ENCODE results near the gene GAREM1.
A peak's percentile ranks its signal among the peaks of the same experiment; 100 is the strongest.

Gene GAREM1

DNA sequence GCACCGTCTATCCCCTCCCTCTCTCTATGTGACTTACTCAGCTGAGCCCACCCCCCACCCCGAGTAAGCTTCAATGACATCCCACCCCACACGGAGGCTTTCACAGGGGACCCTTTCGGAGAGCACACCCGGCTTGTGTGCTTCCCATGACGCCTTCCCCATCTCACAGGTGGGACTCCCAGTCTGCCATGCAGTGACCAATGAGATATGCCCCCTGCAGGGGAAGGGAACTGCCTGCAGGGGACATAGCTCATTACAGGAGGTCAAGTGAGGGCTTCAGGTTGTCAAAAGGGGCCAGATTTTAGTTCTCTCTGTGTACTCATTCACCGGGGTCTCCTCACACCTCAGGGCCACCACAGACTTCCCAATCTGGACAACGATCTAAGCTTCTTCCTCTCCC is 112.6 kb downstream of the GAREM1 start:
- no peaks in the 10 kb centered on the region for H3K27me3 ChIP-seq (ENCODE audit: low read depth, low read length)
- TF ChIP-seq, protein P1, sequence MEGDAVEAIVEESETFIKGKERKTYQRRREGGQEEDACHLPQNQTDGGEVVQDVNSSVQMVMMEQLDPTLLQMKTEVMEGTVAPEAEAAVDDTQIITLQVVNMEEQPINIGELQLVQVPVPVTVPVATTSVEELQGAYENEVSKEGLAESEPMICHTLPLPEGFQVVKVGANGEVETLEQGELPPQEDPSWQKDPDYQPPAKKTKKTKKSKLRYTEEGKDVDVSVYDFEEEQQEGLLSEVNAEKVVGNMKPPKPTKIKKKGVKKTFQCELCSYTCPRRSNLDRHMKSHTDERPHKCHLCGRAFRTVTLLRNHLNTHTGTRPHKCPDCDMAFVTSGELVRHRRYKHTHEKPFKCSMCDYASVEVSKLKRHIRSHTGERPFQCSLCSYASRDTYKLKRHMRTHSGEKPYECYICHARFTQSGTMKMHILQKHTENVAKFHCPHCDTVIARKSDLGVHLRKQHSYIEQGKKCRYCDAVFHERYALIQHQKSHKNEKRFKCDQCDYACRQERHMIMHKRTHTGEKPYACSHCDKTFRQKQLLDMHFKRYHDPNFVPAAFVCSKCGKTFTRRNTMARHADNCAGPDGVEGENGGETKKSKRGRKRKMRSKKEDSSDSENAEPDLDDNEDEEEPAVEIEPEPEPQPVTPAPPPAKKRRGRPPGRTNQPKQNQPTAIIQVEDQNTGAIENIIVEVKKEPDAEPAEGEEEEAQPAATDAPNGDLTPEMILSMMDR (IDR thresholded peaks at IDR 0.05; ENCODE audit: low read depth, low read length), result peak; percentile 21; the same call in 1 of the 2 replicates
- no peak for TF ChIP-seq EZH2phosphoT487 (IDR thresholded peaks at IDR 0.05; ENCODE audit: low read depth)
- no peak overlapping the region for H3K9ac ChIP-seq (ENCODE audit: low read length)
- no peaks in the 10 kb centered on the region for H3K36me3 ChIP-seq (replicated peaks; ENCODE audit: low read depth, low read length)
- H3K79me2 ChIP-seq (ENCODE audit: low read length), result no peaks in the 10 kb centered on the region
- no peak overlapping the region for H3K4me3 ChIP-seq (ENCODE audit: low read length)
- H3K9me3 ChIP-seq (ENCODE audit: insufficient read depth, low read length), result no peaks in the 10 kb centered on the region
- H3K4me1 ChIP-seq (ENCODE audit: low read length), result peaks cover 34% of the 10 kb centered on the region
- no peak overlapping the region for H3K27ac ChIP-seq (ENCODE audit: low read length)
- no peak overlapping the region for H3K4me2 ChIP-seq (ENCODE audit: low read length)
- no peaks in the 10 kb centered on the region for H4K20me1 ChIP-seq (ENCODE audit: insufficient read depth, low read length)
- no peak overlapping the region for H2AFZ ChIP-seq (ENCODE audit: low read depth, low read length)

DNA sequence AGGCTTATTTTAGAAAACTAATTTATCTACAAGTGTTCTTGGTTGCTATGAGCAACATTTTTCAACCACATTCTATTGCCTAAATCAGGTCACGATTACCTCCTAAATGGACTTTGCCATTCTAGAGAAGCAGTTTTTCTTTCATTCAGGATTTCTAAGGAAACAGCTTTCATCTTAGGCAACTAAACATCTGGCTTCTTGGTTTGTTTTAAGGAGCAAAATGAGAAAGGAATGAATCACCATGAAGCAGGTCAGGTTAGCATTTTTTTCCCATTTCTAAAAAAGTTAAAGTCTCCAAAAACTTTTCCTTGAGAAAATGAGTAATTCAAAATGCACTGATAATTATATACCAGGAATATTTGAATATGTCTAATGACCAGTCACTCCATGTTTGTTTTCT is 114.8 kb downstream of the GAREM1 start:
- Histone ChIP-seq H2AFZ (ENCODE audit: low read depth, low read length) (no peak overlapping the region), H3K9ac (ENCODE audit: low read length) (no peak overlapping the region), H3K4me1 (ENCODE audit: low read length) (peaks cover 13% of the 10 kb centered on the region), H3K27ac (ENCODE audit: low read length) (no peak overlapping the region), H3K36me3 (replicated peaks; ENCODE audit: low read depth, low read length) (no peaks in the 10 kb centered on the region), H4K20me1 (ENCODE audit: insufficient read depth, low read length) (no peaks in the 10 kb centered on the region), H3K9me3 (ENCODE audit: insufficient read depth, low read length) (no peaks in the 10 kb centered on the region), H3K4me3 (ENCODE audit: low read length) (no peak overlapping the region), H3K79me2 (ENCODE audit: low read length) (no peaks in the 10 kb centered on the region), H3K27me3 (ENCODE audit: low read depth, low read length) (no peaks in the 10 kb centered on the region), H3K4me2 (ENCODE audit: low read length) (no peak overlapping the region)
- no peak for TF ChIP-seq EZH2phosphoT487 (IDR thresholded peaks at IDR 0.05; ENCODE audit: low read depth)
- TF ChIP-seq, protein P1 (IDR thresholded peaks at IDR 0.05; ENCODE audit: low read depth, low read length), result no peak

- Histone ChIP-seq H3K79me2 (ENCODE audit: low read length) (no peaks in the 10 kb centered on the region), H4K20me1 (ENCODE audit: insufficient read depth, low read length) (no peaks in the 10 kb centered on the region), H3K4me3 (ENCODE audit: low read length) (no peak overlapping the region), H2AFZ (ENCODE audit: low read depth, low read length) (no peak overlapping the region), H3K27ac (ENCODE audit: low read length) (no peak overlapping the region), H3K36me3 (replicated peaks; ENCODE audit: low read depth, low read length) (no peaks in the 10 kb centered on the region), H3K4me1 (ENCODE audit: low read length) (peaks cover 15% of the 10 kb centered on the region), H3K9me3 (ENCODE audit: insufficient read depth, low read length) (no peaks in the 10 kb centered on the region), H3K27me3 (ENCODE audit: low read depth, low read length) (no peaks in the 10 kb centered on the region), H3K4me2 (ENCODE audit: low read length) (no peak overlapping the region), H3K9ac (ENCODE audit: low read length) (no peak overlapping the region)
- TF ChIP-seq, protein P1 (IDR thresholded peaks at IDR 0.05; ENCODE audit: low read depth, low read length), result no peak
- no peak for TF ChIP-seq EZH2phosphoT487 (IDR thresholded peaks at IDR 0.05; ENCODE audit: low read depth)
Measured at GRCh38 chr18:32354518-32354917, 116.2 kb downstream of the GAREM1 start.

- Histone ChIP-seq H3K27ac (ENCODE audit: low read length) (no peak overlapping the region), H3K4me1 (ENCODE audit: low read length) (peaks cover 16% of the 10 kb centered on the region), H3K4me3 (ENCODE audit: low read length) (no peak overlapping the region), H3K9me3 (ENCODE audit: insufficient read depth, low read length) (no peaks in the 10 kb centered on the region), H3K27me3 (ENCODE audit: low read depth, low read length) (no peaks in the 10 kb centered on the region), H3K36me3 (replicated peaks; ENCODE audit: low read depth, low read length) (no peaks in the 10 kb centered on the region), H3K4me2 (ENCODE audit: low read length) (no peak overlapping the region), H4K20me1 (ENCODE audit: insufficient read depth, low read length) (no peaks in the 10 kb centered on the region), H3K79me2 (ENCODE audit: low read length) (no peaks in the 10 kb centered on the region), H3K9ac (ENCODE audit: low read length) (no peak overlapping the region), H2AFZ (ENCODE audit: low read depth, low read length) (no peak overlapping the region)
- no peak for TF ChIP-seq EZH2phosphoT487 (IDR thresholded peaks at IDR 0.05; ENCODE audit: low read depth)
- TF ChIP-seq, protein P1 (IDR thresholded peaks at IDR 0.05; ENCODE audit: low read depth, low read length), result no peak
Measured at GRCh38 chr18:32353257-32353656, 117.4 kb downstream of the GAREM1 start.
